ENCODE data around the gene NELFA.

The NELFA gene

DNA sequence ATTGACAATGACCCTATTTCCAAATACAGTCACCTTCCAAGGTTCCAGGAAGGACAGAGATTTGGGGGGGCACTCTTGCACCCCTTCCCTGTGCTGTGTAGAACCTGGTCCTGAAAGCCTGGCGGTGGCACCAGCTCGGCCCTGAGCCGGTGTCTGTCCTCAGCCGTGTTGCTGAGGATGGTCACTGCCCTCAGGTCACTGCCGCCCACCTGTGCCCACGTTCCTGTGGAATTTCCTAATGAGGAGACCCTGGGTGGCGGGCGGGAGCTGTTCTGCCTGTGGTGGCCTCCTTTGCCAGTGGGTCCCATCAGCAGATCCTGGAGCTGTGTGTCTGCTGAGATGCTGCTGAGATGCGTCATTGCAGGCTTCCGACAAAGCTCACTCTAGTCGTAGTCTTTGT lies 32.9 kb downstream of the NELFA start:
- H3K4me1 ChIP-seq (ENCODE audit: control insufficient read depth in 5 of 5, insufficient read depth in 5 of 5, low read length in 5 of 5): no peaks in the 10 kb centered on the region
- no peaks in the 10 kb centered on the region for H3K9me3 ChIP-seq (ENCODE audit: control insufficient read depth in 5 of 5, low read length in 5 of 5)
- H3K36me3 ChIP-seq (ENCODE audit: control insufficient read depth in 5 of 5, insufficient read depth in 5 of 5, low read length in 5 of 5): peaks cover 0 to 94% (median 72%) of the 10 kb centered on the region in 5 donors
- no peaks in the 10 kb centered on the region for H3K27me3 ChIP-seq (ENCODE audit: control insufficient read depth in 5 of 5, insufficient read depth in 4 of 5, low read length in 5 of 5)
- no peak overlapping the region for H3K4me3 ChIP-seq (ENCODE audit: low read depth in 1 of 5, low read length in 5 of 5)
- H3K27ac ChIP-seq (ENCODE audit: low read depth, low read length): no peak overlapping the region
- H3K9ac ChIP-seq (ENCODE audit: low read length in 5 of 5): no peak overlapping the region

DNA sequence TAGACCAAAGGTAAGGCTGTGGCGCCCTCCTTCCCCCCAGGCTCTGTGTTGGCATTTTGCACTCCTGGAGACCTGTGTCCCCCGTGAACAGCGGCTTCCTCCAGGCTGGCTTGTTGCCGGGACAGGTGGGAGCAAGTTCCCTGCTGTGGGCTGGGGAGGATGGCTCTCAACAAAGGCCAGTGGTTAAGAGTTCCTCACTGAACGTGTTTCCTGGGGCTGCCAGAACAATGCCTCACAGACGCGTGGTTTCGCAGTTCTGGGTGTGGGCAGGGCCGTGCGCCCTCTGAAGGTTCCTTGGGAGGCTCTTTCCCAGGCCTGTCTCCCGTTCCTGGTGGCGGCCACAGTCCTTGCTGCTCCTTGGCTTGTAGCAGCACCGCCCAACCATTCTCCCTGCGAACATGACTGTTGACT lies 33.4 kb downstream of the NELFA start:
- no peak overlapping the region for H3K4me3 ChIP-seq (ENCODE audit: low read depth in 1 of 5, low read length in 5 of 5)
- no peak overlapping the region for H3K27ac ChIP-seq (ENCODE audit: low read depth, low read length)
- no peaks in the 10 kb centered on the region for H3K4me1 ChIP-seq (ENCODE audit: control insufficient read depth in 5 of 5, insufficient read depth in 5 of 5, low read length in 5 of 5)
- H3K27me3 ChIP-seq (ENCODE audit: control insufficient read depth in 5 of 5, insufficient read depth in 4 of 5, low read length in 5 of 5): no peaks in the 10 kb centered on the region
- peaks cover 0 to 94% (median 70%) of the 10 kb centered on the region in 5 donors for H3K36me3 ChIP-seq (ENCODE audit: control insufficient read depth in 5 of 5, insufficient read depth in 5 of 5, low read length in 5 of 5)
- no peak overlapping the region for H3K9ac ChIP-seq (ENCODE audit: low read length in 5 of 5)
- no peaks in the 10 kb centered on the region for H3K9me3 ChIP-seq (ENCODE audit: control insufficient read depth in 5 of 5, low read length in 5 of 5)

DNA sequence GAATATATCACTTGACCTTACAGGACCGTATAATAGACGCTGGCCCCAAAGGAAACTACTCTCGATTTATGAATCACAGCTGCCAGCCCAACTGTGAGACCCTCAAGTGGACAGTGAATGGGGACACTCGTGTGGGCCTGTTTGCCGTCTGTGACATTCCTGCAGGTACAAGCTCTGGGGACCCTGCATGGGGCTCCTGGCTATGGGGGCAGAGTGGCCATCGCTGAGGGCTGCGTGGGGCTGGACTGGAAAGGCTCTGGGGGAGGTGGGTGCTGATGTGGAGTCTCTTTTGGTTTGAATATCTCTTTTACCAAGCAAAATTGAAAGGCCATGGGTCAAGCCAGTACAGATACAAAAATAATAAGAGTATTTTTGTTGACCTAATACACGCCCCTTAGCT lies 33.9 kb downstream of the NELFA start:
- Histone ChIP-seq H3K9ac (ENCODE audit: low read length in 5 of 5) (no peak overlapping the region), H3K27me3 (ENCODE audit: control insufficient read depth in 5 of 5, insufficient read depth in 4 of 5, low read length in 5 of 5) (no peaks in the 10 kb centered on the region), H3K27ac (ENCODE audit: low read depth, low read length) (no peak overlapping the region), H3K4me1 (ENCODE audit: control insufficient read depth in 5 of 5, insufficient read depth in 5 of 5, low read length in 5 of 5) (no peaks in the 10 kb centered on the region), H3K4me3 (ENCODE audit: low read depth in 1 of 5, low read length in 5 of 5) (no peak overlapping the region), H3K9me3 (ENCODE audit: control insufficient read depth in 5 of 5, low read length in 5 of 5) (no peaks in the 10 kb centered on the region), H3K36me3 (ENCODE audit: control insufficient read depth in 5 of 5, insufficient read depth in 5 of 5, low read length in 5 of 5) (peaks cover 0 to 94% (median 67%) of the 10 kb centered on the region in 5 donors)

DNA sequence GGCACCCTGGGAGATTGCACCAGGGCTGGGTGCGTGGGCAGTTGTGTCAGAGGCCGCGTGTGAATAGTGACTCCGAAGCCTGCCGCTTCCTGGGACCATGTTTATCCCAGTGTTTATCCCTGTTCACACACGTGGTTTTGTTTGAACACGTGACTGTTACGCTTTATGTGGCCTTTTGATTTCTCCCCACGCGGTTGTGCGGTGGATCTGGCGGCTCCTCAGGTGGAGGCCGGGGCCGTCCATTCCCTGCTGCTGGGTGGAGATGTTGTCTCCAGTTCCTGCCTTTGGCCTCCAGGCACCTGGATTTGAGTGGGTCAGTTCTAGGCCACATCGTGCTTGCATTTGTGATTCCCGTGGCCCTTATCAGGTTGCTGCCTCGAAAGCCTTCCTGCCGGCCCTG lies 35.1 kb downstream of the NELFA start:
- H3K9me3 ChIP-seq (ENCODE audit: control insufficient read depth in 5 of 5, low read length in 5 of 5): no peaks in the 10 kb centered on the region
- H3K4me1 ChIP-seq (ENCODE audit: control insufficient read depth in 5 of 5, insufficient read depth in 5 of 5, low read length in 5 of 5): no peaks in the 10 kb centered on the region
- H3K4me3 ChIP-seq (ENCODE audit: low read depth in 1 of 5, low read length in 5 of 5): no peak overlapping the region
- H3K27me3 ChIP-seq (ENCODE audit: control insufficient read depth in 5 of 5, insufficient read depth in 4 of 5, low read length in 5 of 5): no peaks in the 10 kb centered on the region
- peaks cover 0 to 92% (median 60%) of the 10 kb centered on the region in 5 donors for H3K36me3 ChIP-seq (ENCODE audit: control insufficient read depth in 5 of 5, insufficient read depth in 5 of 5, low read length in 5 of 5)
- H3K27ac ChIP-seq (ENCODE audit: low read depth, low read length): no peak overlapping the region
- no peak overlapping the region for H3K9ac ChIP-seq (ENCODE audit: low read length in 5 of 5)

DNA sequence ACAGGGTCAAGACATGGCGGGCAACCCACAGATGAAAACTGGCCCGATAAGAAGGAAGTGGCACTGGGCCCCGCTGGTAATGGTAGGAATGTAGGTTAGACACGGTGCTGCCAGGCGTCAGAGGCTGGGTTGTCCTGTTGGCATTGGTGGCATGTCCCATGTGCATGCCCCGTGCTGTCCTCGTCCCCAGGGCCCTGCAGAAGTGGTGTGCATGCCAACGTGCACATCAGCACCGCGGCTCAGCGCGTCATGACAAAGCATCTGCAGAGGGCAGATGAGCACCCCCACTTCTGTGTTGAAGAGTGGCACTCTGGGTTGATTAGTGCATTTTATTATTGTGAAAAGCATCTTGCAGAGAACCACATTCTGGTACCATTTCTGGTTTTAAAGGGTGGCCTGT lies 35.6 kb downstream of the NELFA start:
- H3K9ac ChIP-seq (ENCODE audit: low read length in 5 of 5): no peak overlapping the region
- no peaks in the 10 kb centered on the region for H3K9me3 ChIP-seq (ENCODE audit: control insufficient read depth in 5 of 5, low read length in 5 of 5)
- H3K27ac ChIP-seq (ENCODE audit: low read depth, low read length): no peak overlapping the region
- H3K27me3 ChIP-seq (ENCODE audit: control insufficient read depth in 5 of 5, insufficient read depth in 4 of 5, low read length in 5 of 5): no peaks in the 10 kb centered on the region
- H3K4me3 ChIP-seq (ENCODE audit: low read depth in 1 of 5, low read length in 5 of 5): no peak overlapping the region
- H3K4me1 ChIP-seq (ENCODE audit: control insufficient read depth in 5 of 5, insufficient read depth in 5 of 5, low read length in 5 of 5): no peaks in the 10 kb centered on the region
- H3K36me3 ChIP-seq (ENCODE audit: control insufficient read depth in 5 of 5, insufficient read depth in 5 of 5, low read length in 5 of 5): peaks cover 0 to 90% (median 56%) of the 10 kb centered on the region in 5 donors

DNA sequence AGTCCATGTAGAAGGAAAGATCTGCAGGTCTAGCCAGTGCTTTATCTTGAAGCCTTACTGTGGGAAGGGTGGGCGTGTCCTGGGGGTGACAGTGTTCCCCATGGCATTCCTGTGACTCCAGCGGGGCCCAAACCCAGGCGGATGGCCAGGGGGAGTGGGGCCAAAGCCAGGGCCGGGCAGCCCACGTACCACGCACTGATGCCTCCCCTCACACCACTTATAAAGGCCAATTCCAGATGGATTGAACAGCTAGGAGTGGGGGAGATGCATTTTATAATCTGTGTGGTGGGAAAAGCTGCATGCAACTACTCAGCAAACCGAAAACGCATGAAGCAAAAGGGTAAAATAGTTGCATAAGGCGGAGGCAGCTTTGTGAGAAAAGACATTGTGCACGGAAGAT lies 36.4 kb downstream of the NELFA start:
- Histone ChIP-seq H3K27ac (ENCODE audit: low read depth, low read length) (no peak overlapping the region), H3K36me3 (ENCODE audit: control insufficient read depth in 5 of 5, insufficient read depth in 5 of 5, low read length in 5 of 5) (peaks cover 0 to 83% (median 52%) of the 10 kb centered on the region in 5 donors), H3K9ac (ENCODE audit: low read length in 5 of 5) (no peak overlapping the region), H3K9me3 (ENCODE audit: control insufficient read depth in 5 of 5, low read length in 5 of 5) (no peaks in the 10 kb centered on the region), H3K4me3 (ENCODE audit: low read depth in 1 of 5, low read length in 5 of 5) (no peak overlapping the region), H3K27me3 (ENCODE audit: control insufficient read depth in 5 of 5, insufficient read depth in 4 of 5, low read length in 5 of 5) (no peaks in the 10 kb centered on the region), H3K4me1 (ENCODE audit: control insufficient read depth in 5 of 5, insufficient read depth in 5 of 5, low read length in 5 of 5) (no peaks in the 10 kb centered on the region)

DNA sequence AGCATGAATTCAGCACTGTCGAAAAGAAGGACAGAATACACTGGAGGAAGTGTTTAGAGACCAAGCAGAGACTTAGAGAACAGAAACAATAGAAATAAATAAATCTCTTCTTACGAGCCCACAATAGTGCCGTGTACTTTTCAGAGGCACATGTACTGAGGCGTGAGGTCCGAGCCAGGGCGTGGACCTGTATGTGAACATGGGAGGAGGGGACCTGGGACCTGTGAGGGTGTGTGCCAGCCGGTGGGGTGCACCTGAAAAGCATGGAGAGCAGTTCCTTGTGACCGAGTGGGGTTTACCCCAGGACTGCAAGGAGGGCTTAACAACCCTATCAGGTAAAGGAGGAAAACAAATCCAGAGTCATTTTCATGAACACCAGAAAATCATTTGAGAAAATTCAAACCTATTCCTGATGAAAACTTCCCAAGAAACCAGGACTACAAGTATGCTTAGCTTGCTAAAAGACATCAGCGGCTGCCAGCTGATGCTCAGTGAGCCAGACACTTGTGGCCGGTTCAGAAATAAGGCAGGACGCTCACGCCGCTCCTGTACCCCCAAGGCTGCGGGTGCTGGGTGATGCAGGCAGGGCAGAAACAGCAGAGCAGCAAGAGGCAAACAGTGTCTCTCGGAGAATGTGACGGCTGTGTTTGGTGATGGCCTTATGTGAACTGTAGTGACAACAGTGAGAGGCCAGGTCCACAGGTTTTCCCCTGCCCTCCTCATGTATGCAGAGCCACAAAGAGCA lies 37.1 kb downstream of the NELFA start:
- peaks cover 0 to 77% (median 46%) of the 10 kb centered on the region in 5 donors for H3K36me3 ChIP-seq (ENCODE audit: control insufficient read depth in 5 of 5, insufficient read depth in 5 of 5, low read length in 5 of 5)
- H3K4me1 ChIP-seq (ENCODE audit: control insufficient read depth in 5 of 5, insufficient read depth in 5 of 5, low read length in 5 of 5): no peaks in the 10 kb centered on the region
- H3K4me3 ChIP-seq (ENCODE audit: low read depth in 1 of 5, low read length in 5 of 5): no peak overlapping the region
- H3K9ac ChIP-seq (ENCODE audit: low read length in 5 of 5): no peak overlapping the region
- no peak overlapping the region for H3K27ac ChIP-seq (ENCODE audit: low read depth, low read length)
- H3K9me3 ChIP-seq (ENCODE audit: control insufficient read depth in 5 of 5, low read length in 5 of 5): no peaks in the 10 kb centered on the region
- H3K27me3 ChIP-seq (ENCODE audit: control insufficient read depth in 5 of 5, insufficient read depth in 4 of 5, low read length in 5 of 5): no peaks in the 10 kb centered on the region

DNA sequence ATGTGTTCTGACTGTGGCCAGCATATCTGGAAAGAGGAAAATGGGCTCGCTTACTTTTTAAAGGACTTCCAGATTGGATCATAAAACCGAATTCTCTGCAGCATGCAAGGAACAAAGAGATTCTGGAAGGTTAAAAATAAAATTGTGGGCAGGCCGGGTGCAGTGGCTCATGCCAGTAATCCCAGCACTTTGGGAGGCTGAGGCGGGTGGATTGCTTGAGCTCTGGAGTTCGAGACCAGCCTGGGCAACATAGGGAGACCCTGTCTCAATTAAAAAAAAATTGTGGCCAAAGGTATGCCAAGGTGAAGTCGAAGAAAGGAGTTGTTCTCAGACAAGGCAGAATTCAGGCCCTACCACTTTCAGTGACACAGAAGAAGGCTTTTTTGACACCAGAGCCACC lies 37.8 kb downstream of the NELFA start:
- no peak overlapping the region for H3K9ac ChIP-seq (ENCODE audit: low read length in 5 of 5)
- no peaks in the 10 kb centered on the region for H3K9me3 ChIP-seq (ENCODE audit: control insufficient read depth in 5 of 5, low read length in 5 of 5)
- no peaks in the 10 kb centered on the region for H3K27me3 ChIP-seq (ENCODE audit: control insufficient read depth in 5 of 5, insufficient read depth in 4 of 5, low read length in 5 of 5)
- H3K27ac ChIP-seq (ENCODE audit: low read depth, low read length): no peak overlapping the region
- no peak overlapping the region for H3K4me3 ChIP-seq (ENCODE audit: low read depth in 1 of 5, low read length in 5 of 5)
- no peaks in the 10 kb centered on the region for H3K4me1 ChIP-seq (ENCODE audit: control insufficient read depth in 5 of 5, insufficient read depth in 5 of 5, low read length in 5 of 5)
- peaks cover 0 to 70% (median 39%) of the 10 kb centered on the region in 5 donors for H3K36me3 ChIP-seq (ENCODE audit: control insufficient read depth in 5 of 5, insufficient read depth in 5 of 5, low read length in 5 of 5)

DNA sequence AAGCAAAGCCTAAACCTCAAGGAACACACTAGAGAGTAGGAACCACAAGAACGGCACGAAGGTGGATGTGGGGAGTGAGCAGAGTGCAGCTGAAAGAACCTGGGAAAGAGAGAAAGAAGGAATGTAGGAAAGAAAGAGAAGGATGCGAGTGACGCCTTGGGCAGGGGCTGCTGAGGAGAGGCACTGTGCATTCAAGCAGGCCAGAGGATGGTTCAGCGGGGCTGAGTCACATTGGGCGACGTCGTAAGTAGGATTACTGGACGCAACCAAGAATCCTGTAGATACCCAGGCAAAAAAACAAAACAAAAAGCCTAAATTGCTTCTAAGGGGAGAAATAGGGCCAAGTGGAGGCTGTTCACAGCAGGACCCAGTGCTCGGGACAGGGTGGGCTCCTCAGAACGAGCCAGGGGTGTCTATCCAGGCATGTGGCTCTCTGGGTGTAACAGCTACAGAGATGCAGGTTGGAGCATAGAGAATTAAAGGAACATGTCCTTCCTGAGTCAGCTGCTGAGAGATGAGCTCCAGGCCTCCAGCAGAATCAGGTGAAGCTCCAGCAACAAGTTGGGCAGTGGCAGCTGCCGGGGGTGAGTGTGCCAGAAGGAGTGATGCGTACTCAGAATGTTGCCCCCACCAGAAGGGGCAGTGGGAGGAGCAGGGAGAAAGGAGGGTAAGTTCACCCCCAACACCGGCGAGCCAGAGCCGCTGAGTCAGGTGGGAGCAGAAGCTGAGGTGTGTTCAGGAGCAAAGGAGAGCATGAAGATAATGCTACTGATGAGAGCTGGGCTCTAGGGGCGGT lies 38.6 kb downstream of the NELFA start:
- Histone ChIP-seq H3K9ac (ENCODE audit: low read length in 5 of 5) (no peak overlapping the region), H3K36me3 (ENCODE audit: control insufficient read depth in 5 of 5, insufficient read depth in 5 of 5, low read length in 5 of 5) (peaks cover 0 to 62% (median 31%) of the 10 kb centered on the region in 5 donors), H3K4me3 (ENCODE audit: low read depth in 1 of 5, low read length in 5 of 5) (no peak overlapping the region), H3K27ac (ENCODE audit: low read depth, low read length) (no peak overlapping the region), H3K27me3 (ENCODE audit: control insufficient read depth in 5 of 5, insufficient read depth in 4 of 5, low read length in 5 of 5) (no peaks in the 10 kb centered on the region), H3K4me1 (ENCODE audit: control insufficient read depth in 5 of 5, insufficient read depth in 5 of 5, low read length in 5 of 5) (no peaks in the 10 kb centered on the region), H3K9me3 (ENCODE audit: control insufficient read depth in 5 of 5, low read length in 5 of 5) (no peaks in the 10 kb centered on the region)

DNA sequence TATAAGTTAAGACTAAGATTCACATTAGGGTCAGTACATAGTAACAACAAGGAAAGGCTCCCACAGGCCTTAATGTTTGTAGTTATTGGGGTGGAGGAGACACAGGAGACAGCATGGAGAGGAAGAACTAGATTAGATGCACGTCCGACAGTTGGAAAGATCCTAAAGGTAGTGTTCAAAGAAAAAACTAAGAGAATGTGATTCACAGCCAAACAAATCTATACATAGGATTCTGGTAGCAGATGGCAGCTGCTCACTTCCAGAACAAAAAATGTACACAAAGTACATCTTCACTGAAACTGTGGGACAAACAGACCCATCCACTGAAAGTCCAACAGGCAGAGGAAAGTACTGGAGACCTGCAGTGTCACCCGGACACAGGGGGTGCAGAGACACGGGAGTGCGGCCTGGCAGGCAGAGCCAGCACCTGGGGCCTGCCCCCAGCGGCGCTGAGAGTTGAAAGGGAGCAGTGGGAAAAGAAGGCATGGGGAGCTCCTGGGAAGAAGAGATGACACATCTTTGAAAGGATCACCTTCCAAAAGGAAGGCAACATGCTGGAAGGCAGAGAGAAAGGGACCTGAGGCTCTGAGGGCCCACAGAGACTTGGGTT lies 40.0 kb downstream of the NELFA start:
- no peak overlapping the region for H3K27ac ChIP-seq (ENCODE audit: low read depth, low read length)
- H3K9me3 ChIP-seq (ENCODE audit: control insufficient read depth in 5 of 5, low read length in 5 of 5): no peaks in the 10 kb centered on the region
- no peaks in the 10 kb centered on the region for H3K4me1 ChIP-seq (ENCODE audit: control insufficient read depth in 5 of 5, insufficient read depth in 5 of 5, low read length in 5 of 5)
- H3K36me3 ChIP-seq (ENCODE audit: control insufficient read depth in 5 of 5, insufficient read depth in 5 of 5, low read length in 5 of 5): peaks cover 2 to 57% (median 26%) of the 10 kb centered on the region in 5 donors
- no peak overlapping the region for H3K4me3 ChIP-seq (ENCODE audit: low read depth in 1 of 5, low read length in 5 of 5)
- no peak overlapping the region for H3K9ac ChIP-seq (ENCODE audit: low read length in 5 of 5)
- H3K27me3 ChIP-seq (ENCODE audit: control insufficient read depth in 5 of 5, insufficient read depth in 4 of 5, low read length in 5 of 5): no peaks in the 10 kb centered on the region

All from subcutaneous abdominal adipose tissue (tissue), 5 donors.